Heart right ventricle (tissue), 16 donors: ENCODE measurements around the gene GRIK2. TPM values are rescaled to one million over a fixed set of nuclear protein-coding genes. Genes with fewer than 3 reads are reported as not detected.

Source experiments
- ATAC-seq, 8 donors: fragments of 200-7000 bp; cut with Tn5 transposase; one replicate each; pipeline ENCODE4 v1.9.1; 2020; ENCODE audit warnings: mild to moderate bottlenecking in 8 of 8, moderate library complexity in 8 of 8, moderate number of reproducible peaks in 1 of 8
- DNase-seq, 2 donors: peaks; one replicate each; pipeline ENCODE4 v3.0.0-alpha.2; 2020
- H3K27ac ChIP-seq, 10 donors: fragments of 200-600 bp; sonication (generic) in 2 of 10; one replicate each; pipeline versions ENCODE4 v1.5.0 to v1.8.0; 2020 to 2022; ENCODE audit warnings: mild to moderate bottlenecking in 3 of 10
- H3K27me3 ChIP-seq, 7 donors: fragments of 200-600 bp; one replicate each; pipeline ENCODE4 v1.8.0; 2021 to 2022; ENCODE audit warnings: mild to moderate bottlenecking in 2 of 7
- H3K36me3 ChIP-seq, 9 donors: fragments of 200-600 bp; sonication (generic) in 1 of 9; one replicate each; pipeline versions ENCODE4 v1.5.0 to v1.8.0; 2020 to 2022; ENCODE audit warnings: mild to moderate bottlenecking in 2 of 9
- H3K4me1 ChIP-seq, 9 donors: fragments of 200-600 bp; sonication (generic) in 1 of 9; one replicate each; pipeline versions ENCODE4 v1.5.0 to v1.8.0; 2020 to 2022; ENCODE audit warnings: mild to moderate bottlenecking in 4 of 9
- H3K4me3 ChIP-seq, 10 donors: fragments of 200-600 bp; sonication (generic) in 2 of 10; one replicate each; pipeline versions ENCODE4 v1.5.0 to v1.8.0; 2020 to 2022; ENCODE audit warnings: mild to moderate bottlenecking in 7 of 10, moderate library complexity in 2 of 10
- H3K9me3 ChIP-seq, 11 donors: fragments of 200-600 bp in 10 of 11; sonication (generic) in 2 of 11; one replicate each; pipeline versions ENCODE4 v1.5.0 to v1.8.0; 2013 to 2022; ENCODE audit warnings: mild to moderate bottlenecking in 2 of 11, control low read depth in 1 of 11, moderate library complexity in 1 of 11
- CTCF ChIP-seq, 9 donors: fragments of 200-600 bp; sonication (generic) in 2 of 9; IDR thresholded peaks; one replicate each; pipeline versions ENCODE4 v1.5.0 to v1.8.0; 2021 to 2022; ENCODE audit warnings: antibody characterized with exemption in 9 of 9, mild to moderate bottlenecking in 5 of 9, moderate library complexity in 1 of 9
- WGBS, 2 donors: extraction: QIAGEN DNeasy Blood & Tissue Kit; methylation state at CpG; one replicate each; pipeline ENCODE4 v1.1.7; 2013; ENCODE audit warnings: inconsistent platforms in 1 of 2; 5-methylcytosine and 5-hydroxymethylcytosine counted together
- intact Hi-C, 10 donors: fragments of 100-400 bp; cut with DNase I; formaldehyde crosslinking; loops; one replicate each; pipeline versions ENCODE4 v1.11.1 to v1.14.2; 2022
- polyA plus RNA-seq, 2 donors: library from polyadenylated mRNA; stranded (reverse); fragments of 200-250 nt; gene quantifications; one replicate each; pipeline ENCODE4 v1.2.3, GENCODE V29; 2013
- total RNA-seq, 10 donors: library from RNA; stranded (reverse); fragmentation: NEBNext Ultra II Directional in 3 of 10; extraction: Animal tissue kit (Norgen Biotek cat#: 25700) in 3 of 10; gene quantifications; one replicate each; pipeline versions ENCODE4 v1.2.1 to v1.2.4, GENCODE V29; 2021 to 2023
- donor health status: Arrhythmogenic right ventricular cardiomyopathy.
- donor health status: ischemic (EF 13 %, LVEDD 7.1; RV severe dilation, severe dysfunction).
- donor health status: healthy with polysubstance abuse.
- donor health status: DM: no; HTN: yes; CAD: no.
- donor health status: DM: no; HTN: no; CAD: no.
- donor health status: ischemic (EF 25% LVEDD 6.9; RV normal size, moderate dysfunction).
- donor health status: ischemic (EF 25% LVEDD 5.7; RV mildly dilated, moderate dysfunction).
- donor health status: healthy.
- donor health status: DM: yes; HTN: yes; CAD: no.
- donor health status: Ischemic cardiomyopathy.
- donor health status: ischemic (EF 35%, LVEDD 5.7; RV mildly dilated, moderate dysfunction).
- donor health status: nonischemic (EF 11% LVEDD 7.7; RV severe dilation, severe dysfunction).
- donor health status: DM: yes; HTN: yes; CAD: no.
- donor health status: PGD.
- donor health status: ischemic (EF 29% LVEDD 5.4; RV normal size, mild dysfunction).
- donor health status: nonischemic (EF 23%, LVEDD 6.1; RV moderate dilation, normal function).

Gene GRIK2
- total and polyA plus RNA-seq, 12 donors: 0.13 to 7.0 (median 2.5) TPM

GRCh38 chr6:101435038-101435437 lies 41.5 kb downstream of the GRIK2 start:
- no peak overlapping the region for H3K27ac ChIP-seq
- DNase-seq (no peak), ATAC-seq (no peak)
- no peak overlapping the region for H3K4me3 ChIP-seq
- WGBS, 2 donors: 74 to 84% methylated on average over 1 of the region's 1 CpG
- TF ChIP-seq CTCF (IDR thresholded peaks at IDR 0.05): no peak
- H3K4me1 ChIP-seq: no peaks in the 10 kb centered on the region
- H3K27me3 ChIP-seq: no peaks in the 10 kb centered on the region
- no peaks in the 10 kb centered on the region for H3K36me3 ChIP-seq
- no peaks in the 10 kb centered on the region for H3K9me3 ChIP-seq
- intact Hi-C loops: no loop called here

GRCh38 chr6:101439790-101440189 lies 46.3 kb downstream of the GRIK2 start:
- Histone ChIP-seq H3K36me3 (no peaks in the 10 kb centered on the region), H3K4me1 (no peaks in the 10 kb centered on the region), H3K9me3 (no peaks in the 10 kb centered on the region), H3K27me3 (no peaks in the 10 kb centered on the region), H3K27ac (no peak overlapping the region), H3K4me3 (no peak overlapping the region)
- TF ChIP-seq CTCF (IDR thresholded peaks at IDR 0.05): no peak
- DNase-seq: no peak
- ATAC-seq: no peak
- intact Hi-C loops: no loop called here
- 85 to 88% methylated on average over 1 of the region's 1 CpG for WGBS, 2 donors

- no peaks in the 10 kb centered on the region for H3K4me1 ChIP-seq
- no peaks in the 10 kb centered on the region for H3K27me3 ChIP-seq
- no peaks in the 10 kb centered on the region for H3K9me3 ChIP-seq
- intact Hi-C loops: no loop called here
- no peak overlapping the region for H3K27ac ChIP-seq
- no peaks in the 10 kb centered on the region for H3K36me3 ChIP-seq
- no peak overlapping the region for H3K4me3 ChIP-seq
- no peak for TF ChIP-seq CTCF (IDR thresholded peaks at IDR 0.05)
- ATAC-seq (no peak), DNase-seq (no peak)
Measured at GRCh38 chr6:101443315-101443714, 49.8 kb downstream of the GRIK2 start.

GRCh38 chr6:101444717-101445116 lies 51.2 kb downstream of the GRIK2 start:
- no peak for TF ChIP-seq CTCF (IDR thresholded peaks at IDR 0.05)
- no peaks in the 10 kb centered on the region for H3K27me3 ChIP-seq
- ATAC-seq: no peak
- H3K36me3 ChIP-seq: no peaks in the 10 kb centered on the region
- H3K4me3 ChIP-seq: no peak overlapping the region
- 51 to 66% methylated on average over 1 of the region's 1 CpG for WGBS, 2 donors
- intact Hi-C loops: no loop called here
- H3K27ac ChIP-seq: no peak overlapping the region
- no peaks in the 10 kb centered on the region for H3K9me3 ChIP-seq
- no peak for DNase-seq
- H3K4me1 ChIP-seq: no peaks in the 10 kb centered on the region

GRCh38 chr6:101445527-101445926 lies 52.0 kb downstream of the GRIK2 start:
- intact Hi-C loops: no loop called here
- Histone ChIP-seq H3K27ac (no peak overlapping the region), H3K27me3 (no peaks in the 10 kb centered on the region), H3K4me1 (no peaks in the 10 kb centered on the region), H3K4me3 (no peak overlapping the region), H3K9me3 (no peaks in the 10 kb centered on the region), H3K36me3 (no peaks in the 10 kb centered on the region)
- 64 to 77% methylated on average over 2 of the region's 2 CpGs for WGBS, 2 donors
- TF ChIP-seq CTCF (IDR thresholded peaks at IDR 0.05): no peak
- ATAC-seq: no peak
- no peak for DNase-seq
